ENCODE measurements around the gene ALOX5AP.

- TF ChIP-seq, protein P1, sequence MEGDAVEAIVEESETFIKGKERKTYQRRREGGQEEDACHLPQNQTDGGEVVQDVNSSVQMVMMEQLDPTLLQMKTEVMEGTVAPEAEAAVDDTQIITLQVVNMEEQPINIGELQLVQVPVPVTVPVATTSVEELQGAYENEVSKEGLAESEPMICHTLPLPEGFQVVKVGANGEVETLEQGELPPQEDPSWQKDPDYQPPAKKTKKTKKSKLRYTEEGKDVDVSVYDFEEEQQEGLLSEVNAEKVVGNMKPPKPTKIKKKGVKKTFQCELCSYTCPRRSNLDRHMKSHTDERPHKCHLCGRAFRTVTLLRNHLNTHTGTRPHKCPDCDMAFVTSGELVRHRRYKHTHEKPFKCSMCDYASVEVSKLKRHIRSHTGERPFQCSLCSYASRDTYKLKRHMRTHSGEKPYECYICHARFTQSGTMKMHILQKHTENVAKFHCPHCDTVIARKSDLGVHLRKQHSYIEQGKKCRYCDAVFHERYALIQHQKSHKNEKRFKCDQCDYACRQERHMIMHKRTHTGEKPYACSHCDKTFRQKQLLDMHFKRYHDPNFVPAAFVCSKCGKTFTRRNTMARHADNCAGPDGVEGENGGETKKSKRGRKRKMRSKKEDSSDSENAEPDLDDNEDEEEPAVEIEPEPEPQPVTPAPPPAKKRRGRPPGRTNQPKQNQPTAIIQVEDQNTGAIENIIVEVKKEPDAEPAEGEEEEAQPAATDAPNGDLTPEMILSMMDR (IDR thresholded peaks at IDR 0.05) = no peak
- TF ChIP-seq AFF4 (CRISPR knock-in tag; IDR thresholded peaks at IDR 0.05; ENCODE audit: borderline replicate concordance) = no peak
- TF ChIP-seq, protein P2, sequence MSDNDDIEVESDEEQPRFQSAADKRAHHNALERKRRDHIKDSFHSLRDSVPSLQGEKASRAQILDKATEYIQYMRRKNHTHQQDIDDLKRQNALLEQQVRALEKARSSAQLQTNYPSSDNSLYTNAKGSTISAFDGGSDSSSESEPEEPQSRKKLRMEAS (CRISPR knock-in tag; IDR thresholded peaks at IDR 0.05) = no peak
- TF ChIP-seq HMGA2 (CRISPR knock-in tag; IDR thresholded peaks at IDR 0.05) = no peak
- TF ChIP-seq EMX1 (CRISPR knock-in tag; IDR thresholded peaks at IDR 0.05) = no peak
- TF ChIP-seq FOXJ3 (CRISPR knock-in tag; IDR thresholded peaks at IDR 0.05; ENCODE audit: borderline replicate concordance) = no peak
Observed at GRCh38 chr13:30711837-30712236, 23.5 kb upstream of the ALOX5AP start.
